ENCODE results near the gene C7orf25.

Gene C7orf25

GRCh38 chr7:42876182-42877068, 35.4 kb downstream of the C7orf25 start:
- peak; percentile 23 for DNase-seq

- no peak for DNase-seq
Observed at GRCh38 chr7:42869131-42870020, 42.5 kb downstream of the C7orf25 start.

GRCh38 chr7:42868480-42868879, 43.4 kb downstream of the C7orf25 start:
- DNase-seq = no peak
